HG02642 (cell line): ENCODE measurements around the gene TCERG1L.
"Not testable (repeated sequence)": the region's sequence is repeated elsewhere in the genome, so short reads cannot be mapped to it uniquely, and the experiment has no call there.

ENCODE experiments used
- ATAC-seq: cut with Tn5 transposase; IDR thresholded peaks from one replicate; pipeline ENCODE4 v1.9.1; 2021; ENCODE audit warnings: mild to moderate bottlenecking; ENCODE audit not compliant: unreplicated experiment, poor library complexity

Gene TCERG1L

GRCh38 chr10:131081786-131082185 is 229.7 kb downstream of the TCERG1L start:
- ATAC-seq = no peak

- no peak for ATAC-seq
These were observed 230.1 kb downstream of the TCERG1L start for GRCh38 chr10:131081376-131081775.

GRCh38 chr10:131080571-131080970 is 230.9 kb downstream of the TCERG1L start:
- ATAC-seq = no peak

- no peak for ATAC-seq
These were observed 232.2 kb downstream of the TCERG1L start for GRCh38 chr10:131079314-131079713.

GRCh38 chr10:131078882-131079280 is 232.6 kb downstream of the TCERG1L start:
- ATAC-seq = not testable (repeated sequence)

GRCh38 chr10:131078131-131078881 is 233.2 kb downstream of the TCERG1L start:
- no peak for ATAC-seq

- ATAC-seq = no peak
These were observed 233.8 kb downstream of the TCERG1L start for GRCh38 chr10:131077724-131078123.

- ATAC-seq = no peak
These were observed 234.5 kb downstream of the TCERG1L start for GRCh38 chr10:131077031-131077430.

GRCh38 chr10:131076356-131076755 is 235.2 kb downstream of the TCERG1L start:
- ATAC-seq = no peak

GRCh38 chr10:131075218-131075770 is 236.2 kb downstream of the TCERG1L start:
- no peak for ATAC-seq

- no peak for ATAC-seq
These were observed 236.8 kb downstream of the TCERG1L start for GRCh38 chr10:131074682-131075081.

GRCh38 chr10:131073469-131074035 is 238.0 kb downstream of the TCERG1L start:
- no peak for ATAC-seq

- ATAC-seq = no peak
These were observed 238.7 kb downstream of the TCERG1L start for GRCh38 chr10:131072651-131073468.

- no peak for ATAC-seq
These were observed 239.8 kb downstream of the TCERG1L start for GRCh38 chr10:131071721-131072120.

- no peak for ATAC-seq
These were observed 240.7 kb downstream of the TCERG1L start for GRCh38 chr10:131070856-131071255.

GRCh38 chr10:131068760-131069159 is 242.8 kb downstream of the TCERG1L start:
- no peak for ATAC-seq

- ATAC-seq = no peak
These were observed 243.2 kb downstream of the TCERG1L start for GRCh38 chr10:131068311-131068710.

- ATAC-seq = no peak
These were observed 243.8 kb downstream of the TCERG1L start for GRCh38 chr10:131067690-131068089.

GRCh38 chr10:131065673-131066305 is 245.7 kb downstream of the TCERG1L start:
- no peak for ATAC-seq

GRCh38 chr10:131063311-131063710 is 248.2 kb downstream of the TCERG1L start:
- no peak for ATAC-seq
